H9 (cell line): Measurements from ENCODE around the gene HOMER3. TPM values are rescaled to one million over a fixed set of nuclear protein-coding genes. Genes with fewer than 3 reads are reported as not detected.
"Not testable (repeated sequence)": the region's sequence is repeated elsewhere in the genome, so short reads cannot be mapped to it uniquely, and the experiment has no call there.

ENCODE experiments used
- DNase-seq: peaks from one replicate; pipeline ENCODE4 v3.0.0-alpha.2; 2017
- H2AFZ ChIP-seq: one replicate; pipeline ENCODE4 v1.6.1; 2013; ENCODE audit warnings: mild to moderate bottlenecking, low read length, control low read depth, moderate library complexity
- H2AK5ac ChIP-seq: 2 replicates; pipeline ENCODE4 v1.6.1; 2013; ENCODE audit warnings: low read length, control low read depth, mixed read lengths; ENCODE audit not compliant: insufficient read length
- H2BK120ac ChIP-seq: one replicate; pipeline ENCODE4 v1.6.1; 2013; ENCODE audit warnings: low read depth, mild to moderate bottlenecking, low read length, control low read depth, inconsistent platforms; ENCODE audit not compliant: poor library complexity, severe bottlenecking
- H2BK12ac ChIP-seq: 2 replicates; pipeline ENCODE4 v1.6.1; 2013; ENCODE audit warnings: low read length, control low read depth, mixed read lengths, low read depth; ENCODE audit not compliant: insufficient read length
- H2BK15ac ChIP-seq: 2 replicates; pipeline ENCODE4 v1.6.1; 2013; ENCODE audit warnings: low read depth, low read length, control low read depth
- H2BK20ac ChIP-seq: one replicate; pipeline ENCODE4 v1.6.1; 2013; ENCODE audit warnings: low read depth, mild to moderate bottlenecking, low read length, control low read depth, inconsistent platforms; ENCODE audit not compliant: poor library complexity, severe bottlenecking
- H2BK5ac ChIP-seq: 2 replicates; pipeline ENCODE4 v1.6.1; 2013; ENCODE audit warnings: low read length, control low read depth, mixed read lengths; ENCODE audit not compliant: insufficient read length
- H3K14ac ChIP-seq: 2 replicates; pipeline ENCODE4 v1.6.1; 2013; ENCODE audit warnings: low read length, control low read depth; ENCODE audit not compliant: insufficient read depth
- H3K18ac ChIP-seq: 2 replicates; pipeline ENCODE4 v1.6.1; 2013; ENCODE audit warnings: low read depth, mild to moderate bottlenecking, mixed read lengths, low read length, control low read depth; ENCODE audit not compliant: insufficient read length
- H3K23ac ChIP-seq: 2 replicates; pipeline ENCODE4 v1.6.1; 2013; ENCODE audit warnings: low read length, control low read depth, mixed read lengths, low read depth; ENCODE audit not compliant: insufficient read length
- H3K23me2 ChIP-seq: 2 replicates; pipeline ENCODE4 v1.6.1; 2013; ENCODE audit warnings: low read depth, mild to moderate bottlenecking, mixed read lengths, low read length, control low read depth; ENCODE audit not compliant: insufficient read length, poor library complexity, severe bottlenecking
- H3K27ac ChIP-seq: 2 replicates; pipeline ENCODE4 v1.5.1; 2013; ENCODE audit warnings: low read length, control low read depth, mixed read lengths, low read depth; ENCODE audit not compliant: insufficient read length
- H3K27me3 ChIP-seq: 2 replicates; pipeline ENCODE4 v1.6.1; 2013; ENCODE audit warnings: low read length, control low read depth, inconsistent platforms; ENCODE audit not compliant: insufficient read depth
- H3K4ac ChIP-seq: 2 replicates; pipeline ENCODE4 v1.6.1; 2013; ENCODE audit warnings: low read depth, mild to moderate bottlenecking, control low read depth, inconsistent platforms, low read length, moderate library complexity
- H3K4me1 ChIP-seq: 2 replicates; pipeline ENCODE4 v1.6.1; 2013; ENCODE audit warnings: low read length, control low read depth, inconsistent platforms; ENCODE audit not compliant: insufficient read depth
- H3K4me2 ChIP-seq: 2 replicates; pipeline ENCODE4 v1.6.1; 2013; ENCODE audit warnings: low read length, control low read depth, mixed read lengths; ENCODE audit not compliant: insufficient read length, insufficient read depth
- H3K56ac ChIP-seq: 2 replicates; pipeline ENCODE4 v1.6.1; 2013; ENCODE audit warnings: low read depth, mild to moderate bottlenecking, mixed read lengths, low read length, control low read depth; ENCODE audit not compliant: insufficient read length
- H3K79me1 ChIP-seq: 2 replicates; pipeline ENCODE4 v1.6.1; 2013; ENCODE audit warnings: low read depth, mild to moderate bottlenecking, moderate library complexity, low read length, control low read depth, inconsistent platforms; ENCODE audit not compliant: insufficient read depth, poor library complexity, severe bottlenecking
- H3K79me2 ChIP-seq: 2 replicates; pipeline ENCODE4 v1.6.1; 2013; ENCODE audit warnings: low read length, control low read depth, inconsistent platforms; ENCODE audit not compliant: insufficient read depth
- H3K9ac ChIP-seq: 2 replicates; pipeline ENCODE4 v1.6.1; 2013; ENCODE audit warnings: low read length, control low read depth, mixed read lengths; ENCODE audit not compliant: insufficient read length; ENCODE audit errors: extremely low read depth
- H3K9me3 ChIP-seq: one replicate; pipeline ENCODE4 v1.6.1; 2013; ENCODE audit warnings: low read depth, low read length, inconsistent platforms; ENCODE audit not compliant: control insufficient read depth
- H3T11ph ChIP-seq: one replicate; pipeline ENCODE4 v1.6.1; 2013; ENCODE audit warnings: mild to moderate bottlenecking, low read length, control low read depth, inconsistent platforms
- H4K20me1 ChIP-seq: one replicate; pipeline ENCODE4 v1.6.1; 2013; ENCODE audit not compliant: control insufficient read depth, insufficient read length, insufficient read depth
- H4K5ac ChIP-seq: 2 replicates; pipeline ENCODE4 v1.6.1; 2013; ENCODE audit warnings: low read depth, mild to moderate bottlenecking, mixed read lengths, low read length, control low read depth; ENCODE audit not compliant: insufficient read length
- H4K8ac ChIP-seq: replicated peaks from 2 replicates; pipeline ENCODE4 v1.6.1; 2013; ENCODE audit warnings: low read length, control low read depth, mixed read lengths, low read depth; ENCODE audit not compliant: insufficient read length
- H4K91ac ChIP-seq: 2 replicates; pipeline ENCODE4 v1.6.1; 2013; ENCODE audit warnings: low read depth, mild to moderate bottlenecking, moderate library complexity, mixed read lengths, low read length, control low read depth; ENCODE audit not compliant: insufficient read length
- H3K27ac Mint-ChIP-seq, 3 experiments: 2 replicates in 2 of 3; 3 replicates in 1 of 3; pipeline ENCODE4 v1.8.0; 2020 to 2021; ENCODE audit warnings: mixed read lengths in 3 of 3, mild to moderate bottlenecking in 1 of 3, moderate library complexity in 1 of 3
- H3K27me3 Mint-ChIP-seq: 2 replicates; pipeline ENCODE4 v1.8.0; 2021; ENCODE audit warnings: low read depth, mild to moderate bottlenecking, moderate library complexity, mixed read lengths
- H3K36me3 Mint-ChIP-seq, 3 experiments: 2 replicates in 2 of 3; 3 replicates in 1 of 3; pipeline ENCODE4 v1.8.0; 2020 to 2021; ENCODE audit warnings: low read depth in 3 of 3, mixed read lengths in 3 of 3; ENCODE audit not compliant: insufficient read depth in 1 of 3
- H3K4me1 Mint-ChIP-seq, 2 experiments: 2 replicates each; pipeline ENCODE4 v1.8.0; 2020; ENCODE audit warnings: mixed read lengths in 2 of 2
- H3K4me3 Mint-ChIP-seq, 2 experiments: 2 replicates in 1 of 2; 3 replicates in 1 of 2; pipeline ENCODE4 v1.8.0; 2020 to 2021; ENCODE audit warnings: mild to moderate bottlenecking in 2 of 2, mixed read lengths in 2 of 2, moderate library complexity in 1 of 2
- H3K9me3 Mint-ChIP-seq, 2 experiments: 2 replicates in 1 of 2; 3 replicates in 1 of 2; pipeline ENCODE4 v1.8.0; 2020; ENCODE audit warnings: mild to moderate bottlenecking in 2 of 2, mixed read lengths in 2 of 2, moderate library complexity in 1 of 2
- WGBS: extraction: QIAGEN DNeasy Blood & Tissue Kit; methylation state at CpG from one replicate; pipeline ENCODE4 v1.1.7; 2013; ENCODE audit warnings: missing lambda C conversion rate, low lambda C conversion rate, mixed read lengths; ENCODE audit not compliant: insufficient read length; ENCODE audit errors: extremely low coverage; 5-methylcytosine and 5-hydroxymethylcytosine counted together
- total RNA-seq: library from RNA; stranded (reverse); gene quantifications from 2 replicates; pipeline ENCODE4 v1.2.1, GENCODE V29; 2021
- TF ChIP-seq, protein P1 (sequence below): fragments of 200-600 bp; sonication (generic); conservative IDR thresholded peaks from 3 replicates; pipeline ENCODE4 v1.8.0; 2021; ENCODE audit warnings: antibody characterized with exemption, mild to moderate bottlenecking

The HOMER3 gene
- total RNA-seq, 1 experiment from 2014 or later, result 20.2 TPM

DNA sequence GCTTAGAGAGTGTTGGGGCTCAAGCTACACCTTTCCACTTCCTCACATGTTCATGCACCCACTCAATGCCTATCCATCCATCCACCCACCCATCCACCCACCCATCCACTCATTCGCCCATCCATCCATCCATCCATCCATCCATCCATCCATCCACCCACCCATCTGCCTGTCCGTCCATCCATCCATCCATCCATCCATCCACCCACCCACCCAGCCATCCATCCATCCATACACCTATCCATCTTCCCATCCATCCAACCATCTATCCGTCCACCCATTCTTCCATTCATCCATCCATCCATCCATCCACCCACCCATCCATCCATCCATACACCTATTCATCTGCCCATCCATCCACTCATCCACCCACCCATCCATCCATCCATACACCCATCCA lies 13.1 kb upstream of the HOMER3 start:
- H3T11ph ChIP-seq, result no peak overlapping the region
- no peak overlapping the region for H2BK5ac ChIP-seq
- 100% methylated on average over 1 of the region's 3 CpGs for WGBS
- no peaks in the 10 kb centered on the region for H4K20me1 ChIP-seq
- no peaks in the 10 kb centered on the region for H3K79me1 ChIP-seq
- H3K27me3 ChIP-seq, result no peaks in the 10 kb centered on the region
- no peak overlapping the region for H3K14ac ChIP-seq
- no peaks in the 10 kb centered on the region for H3K9me3 ChIP-seq
- Mint-ChIP-seq H3K4me1 (no peaks in the 10 kb centered on the region), H3K4me3 (no peak overlapping the region), H3K9me3 (peaks cover 0 to 3% of the 10 kb centered on the region in 2 experiments; a peak in 2 of 5 replicates), H3K27ac (peak overlapping the region in 1 of 3 experiments; percentile 43; a peak in 1 of 7 replicates), H3K36me3 (no peaks in the 10 kb centered on the region), H3K27me3 (peaks cover 33% of the 10 kb centered on the region)
- H2BK20ac ChIP-seq, result no peak overlapping the region
- no peak overlapping the region for H3K18ac ChIP-seq
- no peak overlapping the region for H3K4ac ChIP-seq
- H2BK12ac ChIP-seq, result no peak overlapping the region
- no peaks in the 10 kb centered on the region for H3K4me1 ChIP-seq
- H3K56ac ChIP-seq, result no peak overlapping the region
- no peak overlapping the region for H2BK120ac ChIP-seq
- DNase-seq, result no peak
- no peak overlapping the region for H2AK5ac ChIP-seq
- no peak overlapping the region for H3K4me2 ChIP-seq
- no peak overlapping the region for H3K9ac ChIP-seq
- H3K23ac ChIP-seq, result no peak overlapping the region
- no peak overlapping the region for H2BK15ac ChIP-seq
- no peak overlapping the region for H3K27ac ChIP-seq
- H3K79me2 ChIP-seq, result no peaks in the 10 kb centered on the region
- TF ChIP-seq, protein P1, sequence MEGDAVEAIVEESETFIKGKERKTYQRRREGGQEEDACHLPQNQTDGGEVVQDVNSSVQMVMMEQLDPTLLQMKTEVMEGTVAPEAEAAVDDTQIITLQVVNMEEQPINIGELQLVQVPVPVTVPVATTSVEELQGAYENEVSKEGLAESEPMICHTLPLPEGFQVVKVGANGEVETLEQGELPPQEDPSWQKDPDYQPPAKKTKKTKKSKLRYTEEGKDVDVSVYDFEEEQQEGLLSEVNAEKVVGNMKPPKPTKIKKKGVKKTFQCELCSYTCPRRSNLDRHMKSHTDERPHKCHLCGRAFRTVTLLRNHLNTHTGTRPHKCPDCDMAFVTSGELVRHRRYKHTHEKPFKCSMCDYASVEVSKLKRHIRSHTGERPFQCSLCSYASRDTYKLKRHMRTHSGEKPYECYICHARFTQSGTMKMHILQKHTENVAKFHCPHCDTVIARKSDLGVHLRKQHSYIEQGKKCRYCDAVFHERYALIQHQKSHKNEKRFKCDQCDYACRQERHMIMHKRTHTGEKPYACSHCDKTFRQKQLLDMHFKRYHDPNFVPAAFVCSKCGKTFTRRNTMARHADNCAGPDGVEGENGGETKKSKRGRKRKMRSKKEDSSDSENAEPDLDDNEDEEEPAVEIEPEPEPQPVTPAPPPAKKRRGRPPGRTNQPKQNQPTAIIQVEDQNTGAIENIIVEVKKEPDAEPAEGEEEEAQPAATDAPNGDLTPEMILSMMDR, result no peak
- no peak overlapping the region for H4K91ac ChIP-seq
- no peaks in the 10 kb centered on the region for H3K23me2 ChIP-seq
- H4K5ac ChIP-seq, result no peak overlapping the region
- H2AFZ ChIP-seq, result no peak overlapping the region
- H4K8ac ChIP-seq, result no peak overlapping the region

DNA sequence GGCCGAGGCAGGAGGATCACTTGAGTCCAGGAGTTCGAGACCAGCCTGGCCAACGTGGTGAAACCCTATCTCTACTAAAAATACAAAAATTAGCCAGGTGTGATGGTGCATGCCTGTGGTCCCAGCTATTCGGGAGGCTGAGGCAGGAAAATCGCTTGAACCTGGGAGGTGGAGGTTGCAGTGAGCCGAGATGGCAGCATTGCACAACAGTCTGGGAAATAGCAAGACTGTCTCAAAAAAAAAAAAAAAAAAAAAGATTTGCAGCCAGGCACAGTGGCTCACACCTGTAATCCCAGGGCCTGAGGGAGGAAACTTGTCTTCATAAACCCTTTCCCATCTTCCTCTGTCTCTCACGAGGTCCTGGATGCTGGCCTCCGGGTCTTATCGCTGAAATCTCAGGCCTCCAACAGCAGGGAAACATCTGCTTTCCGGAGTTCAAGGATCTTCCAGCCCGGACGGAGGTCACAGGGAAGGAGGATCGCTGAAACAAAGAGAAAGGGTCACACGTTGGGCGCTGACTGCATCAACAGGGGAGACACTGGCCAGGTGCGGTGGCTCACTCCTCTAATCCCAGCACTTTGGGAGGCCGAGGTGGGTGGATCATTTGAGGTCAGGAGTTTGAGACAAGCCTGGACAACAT lies 11.5 kb upstream of the HOMER3 start:
- H3K27me3 ChIP-seq, H3K27ac ChIP-seq, H3K79me2 ChIP-seq, H3K4me3 Mint-ChIP-seq, H2BK20ac ChIP-seq, H3T11ph ChIP-seq, H3K9me3 ChIP-seq, H3K9me3 Mint-ChIP-seq, H2BK12ac ChIP-seq, H3K23me2 ChIP-seq, H2BK5ac ChIP-seq, DNase-seq, H2AFZ ChIP-seq, H4K91ac ChIP-seq, H3K4me1 ChIP-seq, H3K18ac ChIP-seq, H3K14ac ChIP-seq, H3K56ac ChIP-seq, H3K4me1 Mint-ChIP-seq, H3K79me1 ChIP-seq, H2BK15ac ChIP-seq, H2AK5ac ChIP-seq, H3K4ac ChIP-seq, H4K8ac ChIP-seq, H3K9ac ChIP-seq, H3K27ac Mint-ChIP-seq, H4K5ac ChIP-seq, H3K4me2 ChIP-seq, H3K36me3 Mint-ChIP-seq, H3K23ac ChIP-seq, H2BK120ac ChIP-seq, H4K20me1 ChIP-seq: not testable (repeated sequence)
- H3K27me3 Mint-ChIP-seq, result peaks cover 24% of the 10 kb centered on the region
- no CpG with 5 or more reads among the region's 17 CpGs for WGBS
